Astrocyte of the hippocampus (primary cell): ENCODE results near the gene MBNL1.

Source experiments
- DNase-seq: peaks from one replicate; pipeline ENCODE4 v3.0.0; 2011; ENCODE audit warnings: low read depth, low spot score

Gene MBNL1

GRCh38 chr3:152480282-152480953 is 211.7 kb downstream of the MBNL1 start:
- no peak for DNase-seq

- no peak for DNase-seq
These were observed 217.6 kb downstream of the MBNL1 start for GRCh38 chr3:152486364-152486763.

GRCh38 chr3:152488449-152488848 is 219.7 kb downstream of the MBNL1 start:
- DNase-seq: no peak

GRCh38 chr3:152491922-152492321 is 223.2 kb downstream of the MBNL1 start:
- DNase-seq: no peak

DNA sequence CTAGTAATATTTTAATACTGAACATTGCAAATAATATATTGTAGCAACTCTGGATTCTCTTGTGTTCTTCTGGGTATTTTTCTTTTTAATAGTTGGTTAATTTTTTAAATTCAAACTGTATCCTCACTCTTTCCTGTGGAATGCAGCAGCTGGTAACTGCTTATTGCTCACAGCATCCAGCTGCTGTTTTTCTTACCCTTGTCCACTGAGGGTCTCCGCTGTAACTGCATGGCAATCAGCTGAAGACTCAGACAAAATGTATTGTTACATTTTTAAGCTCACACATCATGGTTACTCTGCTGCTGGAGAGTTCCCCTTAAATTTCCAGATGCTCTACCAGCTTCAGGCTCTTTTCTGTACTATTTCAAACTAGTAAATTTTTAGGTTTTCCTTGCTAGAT is 227.6 kb downstream of the MBNL1 start:
- no peak for DNase-seq

- no peak for DNase-seq
These were observed 228.0 kb downstream of the MBNL1 start for GRCh38 chr3:152496716-152497115.

DNA sequence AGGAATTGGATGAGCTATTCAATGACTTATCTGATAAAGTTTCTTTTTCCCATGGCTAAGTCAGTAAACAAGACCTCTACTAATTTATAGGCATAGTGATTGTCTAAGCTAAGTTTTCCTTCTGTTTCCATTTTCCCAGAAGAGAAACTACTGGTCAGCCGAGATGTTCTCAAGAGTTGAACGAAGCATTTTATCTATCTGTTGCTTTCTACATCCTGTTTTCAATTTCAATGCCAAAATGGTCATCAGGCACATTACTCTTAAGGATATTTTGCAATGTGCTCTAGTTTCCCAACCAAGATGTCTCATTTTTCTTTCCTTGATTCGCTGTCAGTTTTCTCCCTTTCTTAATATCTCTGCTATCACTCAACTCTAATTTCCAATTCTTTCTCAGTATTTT is 228.7 kb downstream of the MBNL1 start:
- DNase-seq: no peak

DNA sequence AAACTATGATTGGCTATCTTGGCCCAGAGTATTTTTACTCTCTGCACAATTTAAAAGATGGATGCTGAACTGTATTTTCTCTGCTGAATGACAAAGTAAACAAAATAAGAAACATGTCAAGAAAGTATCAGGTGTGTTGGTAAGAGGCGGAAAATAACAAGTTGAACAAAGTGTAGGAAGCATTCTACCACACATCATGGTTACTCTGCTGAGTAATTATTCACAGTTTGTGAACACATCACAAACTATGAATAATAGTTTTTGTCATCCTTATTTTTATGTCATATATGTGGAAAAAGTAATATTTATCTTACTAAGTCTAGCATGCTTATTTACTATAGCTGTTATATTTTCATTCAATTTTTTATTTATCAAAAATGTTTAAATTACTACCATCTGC is 229.2 kb downstream of the MBNL1 start:
- no peak for DNase-seq

- no peak for DNase-seq
These were observed 231.2 kb downstream of the MBNL1 start for GRCh38 chr3:152499791-152500385.

- DNase-seq: no peak
These were observed 237.2 kb downstream of the MBNL1 start for GRCh38 chr3:152505926-152506325.

- DNase-seq: no peak
These were observed 240.0 kb downstream of the MBNL1 start for GRCh38 chr3:152508705-152509104.

GRCh38 chr3:152511904-152512303 is 243.2 kb downstream of the MBNL1 start:
- no peak for DNase-seq

GRCh38 chr3:152513301-152513960 is 244.7 kb downstream of the MBNL1 start:
- DNase-seq: no peak
